SK-N-MC (cell line): ENCODE measurements around the gene PBX3.

Source experiments
- EZH2 ChIP-seq: fragments of 200-600 bp; sonication (generic); IDR thresholded peaks from one replicate; pipeline ENCODE4 v1.6.1; 2017; ENCODE audit warnings: antibody characterized with exemption
- POLR2AphosphoS5 ChIP-seq: IDR thresholded peaks from 2 replicates; pipeline ENCODE4 v1.6.1; 2012; ENCODE audit warnings: mild to moderate bottlenecking, low read depth, low read length, borderline replicate concordance

DNA sequence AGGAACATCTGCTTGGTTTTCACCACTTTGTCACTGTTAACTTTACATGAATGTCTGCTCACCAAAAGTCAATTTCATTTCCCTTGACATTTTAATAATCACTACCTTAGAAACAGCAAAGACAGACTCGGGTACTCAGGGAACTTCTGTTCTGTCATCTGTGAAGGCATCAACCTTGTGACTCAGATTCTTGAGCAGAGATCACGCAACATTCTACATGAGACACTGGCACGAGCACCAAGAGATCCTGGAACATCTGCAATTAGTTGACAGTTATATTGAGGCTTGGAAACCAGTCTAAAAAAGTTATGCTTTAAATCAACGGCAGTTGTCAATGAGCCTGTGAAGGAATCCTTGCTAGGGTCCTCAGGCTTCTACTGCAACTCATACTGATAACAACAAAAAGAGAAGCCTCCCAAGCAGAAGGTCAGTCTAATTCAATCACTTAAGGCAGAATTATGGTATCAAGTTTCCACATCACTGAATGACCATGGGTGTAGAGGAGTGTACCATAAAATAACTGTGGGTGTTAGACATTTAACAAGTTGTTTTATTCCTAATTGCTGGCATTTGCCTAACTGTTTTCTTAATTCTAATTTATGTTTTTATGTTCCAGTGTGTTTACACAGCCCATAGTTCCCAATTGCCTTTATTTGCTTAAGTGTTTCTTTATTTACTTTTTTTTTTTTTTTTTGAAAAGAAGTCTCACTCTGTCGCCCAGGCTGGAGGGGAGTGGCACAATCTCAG lies 3.3 kb upstream of the PBX3 start:
- TF ChIP-seq POLR2AphosphoS5: no peak
- no peak for TF ChIP-seq EZH2
